ENCODE measurements around the gene SKI.

SKI gene

DNA sequence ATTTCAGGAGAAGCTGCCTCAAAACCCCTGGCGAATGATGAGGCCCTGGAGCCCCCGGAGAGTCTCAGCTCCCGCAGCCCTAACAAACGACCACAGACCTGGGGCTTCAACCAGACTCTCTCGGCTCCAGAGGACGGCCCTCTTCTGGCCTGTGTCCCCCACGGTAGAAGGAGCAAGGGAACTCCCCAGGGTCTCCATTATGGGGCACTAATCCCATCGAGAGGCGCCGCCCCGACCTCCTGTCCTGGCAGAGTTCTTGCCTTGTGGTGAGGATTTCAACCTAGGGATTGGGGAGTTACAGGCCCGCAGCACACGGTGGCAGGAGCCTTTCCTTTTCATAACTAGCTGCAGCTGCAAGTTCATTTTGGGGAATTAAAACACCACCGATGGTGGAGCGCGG is 39.8 kb upstream of the SKI start:
- H3K4me3 ChIP-seq (ENCODE audit: low read length) = no peak overlapping the region
- no peak for DNase-seq (ENCODE audit: low read depth)
- TF ChIP-seq, protein P1, sequence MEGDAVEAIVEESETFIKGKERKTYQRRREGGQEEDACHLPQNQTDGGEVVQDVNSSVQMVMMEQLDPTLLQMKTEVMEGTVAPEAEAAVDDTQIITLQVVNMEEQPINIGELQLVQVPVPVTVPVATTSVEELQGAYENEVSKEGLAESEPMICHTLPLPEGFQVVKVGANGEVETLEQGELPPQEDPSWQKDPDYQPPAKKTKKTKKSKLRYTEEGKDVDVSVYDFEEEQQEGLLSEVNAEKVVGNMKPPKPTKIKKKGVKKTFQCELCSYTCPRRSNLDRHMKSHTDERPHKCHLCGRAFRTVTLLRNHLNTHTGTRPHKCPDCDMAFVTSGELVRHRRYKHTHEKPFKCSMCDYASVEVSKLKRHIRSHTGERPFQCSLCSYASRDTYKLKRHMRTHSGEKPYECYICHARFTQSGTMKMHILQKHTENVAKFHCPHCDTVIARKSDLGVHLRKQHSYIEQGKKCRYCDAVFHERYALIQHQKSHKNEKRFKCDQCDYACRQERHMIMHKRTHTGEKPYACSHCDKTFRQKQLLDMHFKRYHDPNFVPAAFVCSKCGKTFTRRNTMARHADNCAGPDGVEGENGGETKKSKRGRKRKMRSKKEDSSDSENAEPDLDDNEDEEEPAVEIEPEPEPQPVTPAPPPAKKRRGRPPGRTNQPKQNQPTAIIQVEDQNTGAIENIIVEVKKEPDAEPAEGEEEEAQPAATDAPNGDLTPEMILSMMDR (conservative IDR thresholded peaks at IDR 0.05; ENCODE audit: low read length) = no peak

DNA sequence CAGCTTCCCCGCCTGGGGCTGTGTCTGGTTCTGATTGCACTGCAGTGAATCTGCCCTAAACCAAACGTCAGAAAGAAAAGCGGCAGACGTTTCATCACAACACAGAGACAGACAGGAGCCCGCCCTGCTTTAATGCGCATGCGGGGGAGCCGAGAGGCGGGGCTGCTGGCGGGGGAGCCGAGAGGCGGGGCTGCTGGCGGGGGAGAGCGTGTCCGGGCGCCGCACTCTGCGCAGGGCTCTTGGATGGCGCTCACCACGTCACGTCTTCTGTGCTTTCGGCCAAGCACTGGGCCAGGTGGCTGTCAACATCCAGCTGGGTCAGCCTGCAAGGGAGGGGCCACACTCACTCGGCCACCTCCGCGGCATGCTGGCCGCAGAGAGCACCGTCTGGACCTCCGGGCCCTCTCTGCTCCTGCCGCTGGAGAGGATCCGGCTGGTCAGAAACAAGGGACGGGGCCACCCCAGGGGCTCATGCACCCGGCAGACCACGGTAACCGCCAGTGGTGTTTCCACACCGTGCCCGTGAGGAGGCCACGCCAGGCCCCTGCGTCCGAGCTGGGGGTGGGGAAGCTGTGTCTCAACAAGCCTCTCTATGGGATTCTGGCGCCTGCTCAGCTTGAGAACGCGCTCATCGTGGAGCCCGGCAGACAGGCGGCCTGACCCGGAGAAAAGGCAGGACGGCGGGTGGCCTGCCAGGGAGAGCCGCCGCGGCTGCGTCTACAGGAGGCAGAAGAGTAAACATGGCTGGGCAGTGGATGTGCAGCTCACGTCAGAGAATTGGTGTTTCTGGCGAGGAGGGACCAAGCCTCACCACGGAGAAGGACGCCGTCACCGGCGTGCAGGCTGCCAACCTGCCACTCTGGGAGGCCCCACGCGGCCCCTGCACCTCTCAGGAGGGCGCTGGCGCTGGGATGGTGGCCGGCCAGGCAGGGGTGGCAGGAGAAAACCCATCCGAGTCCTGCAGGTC is 38.4 kb upstream of the SKI start:
- TF ChIP-seq, protein P1 (conservative IDR thresholded peaks at IDR 0.05; ENCODE audit: low read length) = 0 out of 2 replicates have a peak, but pooled peaks have one; percentile 4
- H3K4me3 ChIP-seq (ENCODE audit: low read length) = peak overlapping the region; percentile 73
- peak; percentile 95 for DNase-seq (ENCODE audit: low read depth)

- DNase-seq (ENCODE audit: low read depth) = no peak
- peak overlapping the region; percentile 73 for H3K4me3 ChIP-seq (ENCODE audit: low read length)
- TF ChIP-seq, protein P1 (conservative IDR thresholded peaks at IDR 0.05; ENCODE audit: low read length) = no peak
These were observed 37.6 kb upstream of the SKI start for GRCh38 chr1:2190491-2190976.

DNA sequence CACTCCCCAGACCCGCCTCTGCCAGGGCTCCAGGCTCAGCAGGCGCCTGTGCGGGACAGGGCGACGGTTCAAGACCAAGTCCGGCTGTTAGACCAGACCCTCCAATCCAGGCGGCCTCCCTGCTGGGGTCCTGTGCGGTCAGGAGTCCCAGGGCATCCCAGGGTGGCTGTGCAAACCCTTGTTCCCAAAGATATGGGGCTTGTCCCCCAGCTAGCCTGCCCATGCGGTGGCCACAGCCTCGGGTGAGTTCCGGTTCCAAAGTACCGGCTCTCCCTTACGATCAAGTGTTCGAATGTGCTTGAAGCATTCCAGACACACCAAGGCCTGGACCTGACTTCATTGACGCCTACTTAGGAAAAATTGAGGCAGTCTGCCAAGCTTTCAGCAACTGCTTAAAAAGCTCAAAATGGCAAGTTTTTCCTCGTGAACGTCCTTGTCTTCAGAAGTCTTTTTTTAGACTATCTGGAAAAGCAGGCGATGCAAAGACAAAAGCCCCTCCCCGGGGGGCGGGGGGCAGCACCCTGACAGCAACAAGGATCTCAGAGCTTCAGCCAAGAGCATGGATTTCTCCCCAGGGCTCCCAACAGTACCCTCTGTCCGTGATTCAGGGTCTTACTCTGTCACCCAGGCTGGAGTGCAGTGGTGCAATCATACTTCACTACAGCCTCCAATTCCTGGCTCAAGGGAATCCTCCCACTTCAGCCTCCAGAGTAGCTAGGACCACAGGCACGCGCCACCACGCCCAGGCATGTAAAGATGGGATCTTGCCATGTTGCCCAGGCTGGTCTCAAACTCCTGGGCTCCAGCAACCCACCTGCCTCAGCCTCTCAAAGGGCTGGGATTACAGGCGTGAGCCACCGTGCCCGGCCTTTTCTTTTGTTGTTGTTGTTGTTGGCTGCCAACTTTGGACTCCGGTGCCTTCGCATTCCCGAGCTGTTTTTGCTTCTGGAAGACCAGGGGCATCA is 35.8 kb upstream of the SKI start:
- TF ChIP-seq, protein P1 (conservative IDR thresholded peaks at IDR 0.05; ENCODE audit: low read length) = no peak
- H3K4me3 ChIP-seq (ENCODE audit: low read length) = peak overlapping the region; percentile 26
- DNase-seq (ENCODE audit: low read depth) = peak; percentile 83

DNA sequence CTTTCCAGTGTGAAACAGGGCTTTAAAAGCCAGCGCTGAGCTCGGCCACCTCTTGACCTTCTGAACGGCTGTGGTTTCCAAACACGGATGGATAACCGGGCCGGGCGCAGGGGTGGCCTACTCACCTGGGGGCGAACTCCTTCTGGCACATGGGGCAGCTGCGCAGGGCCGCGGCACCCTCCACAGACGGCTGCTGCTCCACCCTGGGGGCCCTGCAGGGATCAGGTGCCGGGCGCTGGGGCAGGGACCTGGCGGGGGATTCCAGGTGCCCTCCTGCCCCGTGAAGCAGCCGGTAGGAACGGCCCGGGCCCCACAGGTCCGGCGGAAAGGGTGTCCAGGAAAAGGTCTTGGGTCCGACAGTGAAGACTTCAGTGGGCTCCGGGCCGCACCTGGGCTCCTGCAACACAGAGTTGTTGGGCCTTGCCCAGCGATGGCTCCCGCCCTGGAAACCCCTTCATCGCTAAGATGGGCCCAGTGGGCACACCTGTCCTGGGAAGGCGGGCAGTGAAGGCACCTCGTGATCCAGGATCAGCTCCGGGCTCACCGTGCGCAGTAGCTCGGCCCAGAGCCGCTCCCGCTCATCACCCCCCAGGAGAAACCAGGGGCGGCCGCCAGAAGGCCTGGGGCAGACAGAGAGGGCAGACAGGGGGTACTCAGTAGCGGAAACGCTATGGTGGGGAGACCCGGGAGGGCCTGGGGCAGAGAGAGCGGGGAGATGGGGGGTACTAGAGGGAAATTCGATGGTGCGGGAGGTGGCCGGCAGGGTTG is 34.4 kb upstream of the SKI start:
- DNase-seq (ENCODE audit: low read depth) = no peak
- TF ChIP-seq, protein P1 (conservative IDR thresholded peaks at IDR 0.05; ENCODE audit: low read length) = no peak

DNA sequence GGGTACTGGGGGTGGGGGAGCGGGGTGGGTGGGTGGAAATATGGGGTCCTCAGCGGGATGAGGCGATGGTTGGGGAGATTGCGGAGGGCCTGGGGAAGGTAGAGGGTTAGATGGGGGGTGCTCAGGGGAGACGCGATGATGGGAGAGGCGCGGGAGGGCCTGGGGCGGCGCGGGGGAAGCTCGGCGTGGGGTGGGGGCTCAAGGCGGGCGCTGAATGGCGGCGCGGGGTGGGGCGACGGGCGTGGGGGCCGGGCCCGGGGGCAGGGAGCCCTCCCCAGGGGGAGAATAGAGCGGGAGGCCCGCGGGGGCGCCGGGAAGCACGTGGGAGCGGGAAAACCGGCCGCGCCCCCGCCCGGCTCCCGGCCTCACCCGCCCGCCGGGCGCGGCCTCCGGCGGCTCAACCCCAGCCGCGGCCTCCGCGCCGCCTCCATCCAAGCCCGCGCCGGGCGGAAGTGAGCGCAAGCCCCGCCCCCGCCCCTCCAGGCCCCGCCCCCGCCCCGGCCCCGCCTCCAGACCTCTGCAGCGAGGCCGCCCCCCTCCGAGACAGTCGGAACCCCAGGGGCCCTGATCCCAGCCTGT is 33.7 kb upstream of the SKI start, which contains the start of gene FAAP20:
FAAP20 (minus strand) TSS at position 454 of the 579 bp plus-strand sequence; CDS start at position 431, 23 bp downstream.
- TF ChIP-seq, protein P1 (conservative IDR thresholded peaks at IDR 0.05; ENCODE audit: low read length) = no peak
- H3K4me3 ChIP-seq (ENCODE audit: low read length) = peak within 1 kb of the TSS; percentile 64
- DNase-seq (ENCODE audit: low read depth) = peak; percentile 54

More for the DNA sequence above, 34.4 kb upstream of the SKI start:
- H3K4me3 ChIP-seq (ENCODE audit: low read length) = peak overlapping the region; percentile 58

Data from AG10803 (cell line).